H1 (cell line): Measurements from ENCODE around the gene MAML3. TPM values are rescaled to one million over a fixed set of nuclear protein-coding genes. Genes with fewer than 3 reads are reported as not detected.

Source experiments
- BCL11A ChIP-seq, 2 experiments: IDR thresholded peaks; one replicate each; pipeline ENCODE4 v1.6.1; 2011; ENCODE audit warnings: low read depth in 2 of 2, low read length in 2 of 2, mild to moderate bottlenecking in 2 of 2
- GTF2F1 ChIP-seq: IDR thresholded peaks from 2 replicates; pipeline ENCODE4 v1.6.1; 2012; ENCODE audit warnings: low read depth, low read length, improper control_type of control experiment, borderline replicate concordance
- HDAC6 ChIP-seq: IDR thresholded peaks from one replicate; pipeline ENCODE4 v1.7.1; 2012; ENCODE audit warnings: low read depth, mild to moderate bottlenecking, inconsistent platforms, low read length, moderate library complexity
- JUND ChIP-seq: IDR thresholded peaks from 2 replicates; pipeline ENCODE4 v1.6.1; 2011; ENCODE audit warnings: mild to moderate bottlenecking, improper control_type of control experiment, low read length
- TAF1 ChIP-seq: IDR thresholded peaks from 2 replicates; pipeline ENCODE4 v1.6.1; 2011; ENCODE audit warnings: mild to moderate bottlenecking, low read depth, low read length
- polyA plus RNA-seq, 7 experiments: library from polyadenylated mRNA; depleted of rRNA in 3 of 7; stranded (reverse) in 5 of 7; unstranded in 2 of 7; fragments of >200 nt in 5 of 7; fragments of 200-250 nt in 2 of 7; gene quantifications; 1 replicate in 5 of 7; 2 replicates in 1 of 7; 4 replicates in 1 of 7; pipeline versions ENCODE4 v1.2.1 to v1.2.3, GENCODE V29; 2011 to 2013; ENCODE audit warnings: missing spikeins in 2 of 7, mixed read lengths in 2 of 7
- total RNA-seq: library from RNA; stranded (reverse); fragmentation: NEBNext Ultra II Directional; extraction: Animal tissue kit (Norgen Biotek cat#: 25700); gene quantifications from 2 replicates; pipeline ENCODE4 v1.2.1, GENCODE V29; 2021

MAML3 gene
- total and polyA plus RNA-seq, 2 of the 8 experiments (the other 6 are each of a cell fraction or from before 2014, with no cell fraction given): 2.1 to 5.7 TPM

- no peak for TF ChIP-seq GTF2F1
- TF ChIP-seq HDAC6: no peak
- no peak for TF ChIP-seq TAF1
- TF ChIP-seq JUND: no peak
- no peak for TF ChIP-seq BCL11A (IDR thresholded peaks at IDR 0.05; ENCODE audit: low read depth in 2 of 2, low read length in 2 of 2)
These were observed 467.9 kb downstream of the MAML3 start (continued) for GRCh38 chr4:139686130-139686529.
